Kasumi-1 (cell line): Measurements from ENCODE around the gene KCNJ16.

Experiments used
- DNase-seq, 2 experiments: peaks; one replicate each; lab custom pipeline; 2025; lab: John Stamatoyannopoulos, UW

The KCNJ16 gene

DNA sequence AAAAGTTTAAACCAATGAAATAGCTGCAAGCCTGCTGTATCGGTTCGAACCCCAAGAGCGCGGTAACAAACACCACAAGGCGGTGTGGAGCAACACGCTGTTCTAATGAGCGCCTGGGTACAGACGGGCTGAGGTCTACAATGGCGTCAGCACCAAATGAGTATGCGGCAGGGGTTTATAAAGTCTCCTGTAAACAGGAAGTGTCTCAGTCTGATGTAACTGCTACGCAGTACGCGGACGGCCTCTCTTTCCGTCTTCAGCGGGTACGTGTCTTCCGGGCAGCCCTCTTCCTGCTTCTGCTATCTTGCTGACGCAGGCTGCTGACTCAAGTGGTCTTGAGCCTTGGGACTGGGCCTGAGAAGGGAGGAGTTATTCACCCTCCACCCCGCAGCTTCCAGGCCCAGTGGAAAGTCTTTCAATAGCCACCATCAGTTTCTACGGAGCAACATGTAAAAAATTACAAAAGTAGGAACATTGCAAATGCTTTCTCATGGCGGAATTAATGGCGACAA is 53.8 kb downstream of the KCNJ16 start:
- DNase-seq: no peak

DNA sequence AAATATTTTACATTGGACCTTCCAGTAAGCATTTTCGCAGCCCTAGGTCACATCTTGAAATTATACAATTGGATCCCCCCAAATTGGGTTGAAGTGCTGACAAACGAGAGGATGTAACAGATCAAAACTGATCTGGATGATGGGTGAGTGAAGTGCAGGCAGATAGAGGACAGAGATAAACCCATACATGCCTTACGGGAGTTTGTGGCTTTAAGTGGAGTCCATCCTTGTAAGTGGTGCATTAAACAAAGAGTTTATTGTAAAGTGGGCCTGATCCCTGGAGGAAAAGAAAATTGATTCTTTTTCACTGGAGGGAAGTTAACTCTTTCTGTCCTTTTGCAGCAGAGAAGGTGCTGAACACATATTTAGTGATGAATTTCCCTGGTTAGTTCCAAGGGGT is 55.3 kb downstream of the KCNJ16 start:
- no peak for DNase-seq

DNA sequence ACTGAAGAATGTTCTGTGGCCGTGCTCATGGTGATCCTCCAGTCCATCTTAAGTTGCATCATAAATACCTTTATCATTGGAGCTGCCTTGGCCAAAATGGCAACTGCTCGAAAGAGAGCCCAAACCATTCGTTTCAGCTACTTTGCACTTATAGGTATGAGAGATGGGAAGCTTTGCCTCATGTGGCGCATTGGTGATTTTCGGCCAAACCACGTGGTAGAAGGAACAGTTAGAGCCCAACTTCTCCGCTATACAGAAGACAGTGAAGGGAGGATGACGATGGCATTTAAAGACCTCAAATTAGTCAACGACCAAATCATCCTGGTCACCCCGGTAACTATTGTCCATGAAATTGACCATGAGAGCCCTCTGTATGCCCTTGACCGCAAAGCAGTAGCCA is 57.5 kb downstream of the KCNJ16 start:
- DNase-seq: no peak

DNA sequence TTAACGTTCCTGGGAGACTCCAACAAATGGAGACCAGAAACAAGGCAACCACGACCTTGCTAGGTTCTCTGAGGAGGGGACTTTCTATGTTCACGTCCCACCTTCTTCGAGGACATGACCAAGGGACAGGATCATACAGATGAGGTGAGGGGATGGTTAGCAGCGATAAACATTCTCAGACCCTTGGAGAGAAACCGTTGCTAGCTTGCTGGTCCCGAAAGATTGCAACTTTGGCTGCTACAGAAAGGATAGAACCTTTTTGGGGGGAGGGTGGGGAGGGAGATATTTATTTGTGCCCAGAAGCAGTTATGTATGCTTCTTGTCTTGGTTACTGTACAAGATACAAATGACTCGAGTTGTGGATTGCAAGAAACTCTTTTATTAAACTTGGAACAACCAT is 59.0 kb downstream of the KCNJ16 start:
- no peak for DNase-seq

DNA sequence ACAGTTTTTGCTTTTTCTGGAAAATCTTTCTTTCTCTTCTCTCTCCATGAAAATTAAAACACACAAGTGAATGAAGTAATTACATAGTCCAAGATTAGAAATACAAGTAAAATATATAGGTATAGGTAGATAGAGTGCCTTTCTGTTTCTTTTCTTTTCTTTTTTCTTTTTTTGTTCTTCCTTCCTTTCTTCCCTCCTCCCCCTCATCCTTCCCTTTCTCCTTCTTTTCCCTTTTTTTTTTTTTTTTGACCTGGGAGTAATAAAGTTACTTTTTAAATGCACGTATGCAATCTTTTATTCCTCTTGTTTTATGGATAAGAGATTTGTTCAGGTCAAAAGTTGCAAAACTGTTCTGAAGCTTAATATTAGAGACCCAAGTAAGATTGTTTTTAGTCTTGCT is 59.8 kb downstream of the KCNJ16 start:
- DNase-seq: no peak

DNA sequence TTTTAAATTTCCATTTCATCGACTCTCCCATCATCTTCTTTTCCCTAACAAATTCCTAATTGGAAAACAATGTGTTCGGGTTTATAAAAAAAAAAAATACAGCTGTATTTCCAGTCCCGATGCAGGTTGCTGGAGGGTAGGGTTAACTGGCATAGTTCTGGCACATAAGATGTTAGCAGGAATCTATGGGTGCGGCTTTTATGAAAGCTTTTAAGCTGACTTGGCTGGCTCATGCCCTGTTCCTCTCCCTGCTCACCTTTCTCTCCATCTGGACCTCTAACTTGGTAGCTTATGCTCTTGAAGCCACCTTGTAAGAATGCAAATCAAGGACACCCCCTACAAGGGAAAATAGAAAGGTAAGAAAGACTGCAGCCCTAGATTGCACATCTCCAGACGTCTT is 61.1 kb downstream of the KCNJ16 start:
- DNase-seq: no peak

DNA sequence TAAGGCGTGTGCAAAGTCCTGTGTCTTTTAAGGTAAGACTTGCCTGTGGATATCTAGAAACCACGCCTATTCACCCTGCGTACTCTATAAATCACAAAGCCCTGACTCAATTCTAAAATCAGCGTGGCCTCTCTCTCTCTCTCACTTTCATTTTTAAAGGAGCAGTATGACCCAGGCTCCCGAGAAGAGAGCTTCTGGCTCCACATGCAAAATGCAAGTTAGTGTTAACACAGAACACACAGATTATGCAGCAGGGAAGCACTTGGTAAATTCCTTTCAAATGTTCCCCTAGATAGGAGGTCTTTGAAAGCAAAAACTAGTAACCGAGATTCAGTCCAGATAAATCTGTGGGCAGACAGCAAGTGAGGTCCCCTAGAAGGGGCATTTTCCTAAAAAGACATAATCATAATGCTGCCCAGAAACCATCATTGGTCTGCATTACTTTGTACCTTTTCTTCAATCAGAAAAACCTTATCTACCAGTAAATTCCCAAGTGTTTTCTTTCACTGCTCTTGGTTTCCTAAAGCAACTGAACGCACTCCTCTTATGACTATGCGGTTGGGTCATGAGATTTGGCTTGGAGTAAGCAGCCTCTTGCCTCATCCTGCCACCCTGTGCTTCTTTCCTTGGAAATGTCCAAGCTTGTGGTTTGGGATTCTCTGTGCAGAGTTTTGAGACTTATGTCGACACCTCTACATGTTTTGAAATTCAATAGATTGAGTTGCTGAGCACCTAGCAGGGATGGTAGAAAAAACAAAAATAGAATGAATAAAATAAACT is 62.6 kb downstream of the KCNJ16 start:
- DNase-seq: no peak

DNA sequence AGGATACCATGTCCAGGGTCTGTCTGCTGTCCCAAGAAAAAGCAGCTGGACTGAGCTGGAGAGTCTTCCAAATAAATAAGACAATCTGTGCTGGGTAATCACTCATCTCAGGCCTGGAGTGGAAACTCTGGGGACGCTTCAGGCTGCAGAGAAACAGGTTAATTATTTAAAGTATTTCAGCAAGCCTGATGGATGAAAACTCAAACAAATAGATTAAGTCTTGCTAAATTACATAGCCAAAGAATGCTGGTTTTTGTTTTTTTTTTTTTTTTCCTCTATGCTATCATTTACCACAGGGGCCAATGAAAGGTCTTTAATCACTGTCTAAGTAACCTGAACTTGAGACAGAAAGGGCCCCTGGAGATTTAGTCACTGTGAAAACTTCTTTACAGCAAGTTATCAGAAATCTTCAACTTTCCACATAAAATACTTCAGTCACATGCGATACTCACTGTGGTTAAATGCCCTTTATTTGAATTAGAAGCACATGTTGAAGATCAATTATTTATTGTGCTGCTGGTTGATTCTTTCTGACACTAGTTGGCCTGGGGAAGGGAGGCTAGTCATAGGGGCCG is 63.4 kb downstream of the KCNJ16 start:
- no peak for DNase-seq

DNA sequence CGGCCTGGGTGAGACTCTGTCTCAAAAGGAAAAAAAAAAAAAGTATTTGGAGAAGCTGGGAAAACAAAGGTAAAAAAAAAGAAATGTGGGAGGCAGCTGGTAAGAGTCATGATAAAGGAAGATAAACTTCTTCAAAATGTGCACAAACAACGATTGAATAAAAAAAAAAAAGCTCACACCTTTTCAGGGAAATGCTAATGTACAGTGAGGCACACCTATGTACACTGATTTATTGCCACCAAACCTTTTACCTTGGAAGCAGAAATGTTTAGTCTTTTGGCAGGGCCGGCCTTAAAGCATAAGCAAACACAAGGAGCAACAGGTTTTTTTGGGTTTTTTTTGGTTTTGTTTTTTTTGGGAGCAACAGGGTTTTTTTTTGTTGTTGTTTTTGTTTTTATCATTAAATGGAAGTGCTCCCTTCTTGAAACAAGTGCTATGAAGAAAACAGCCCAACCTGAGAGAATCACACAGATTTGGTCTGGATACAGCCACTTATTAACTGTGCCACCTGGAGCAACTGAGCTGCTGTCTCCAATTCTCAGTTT is 64.5 kb downstream of the KCNJ16 start:
- no peak for DNase-seq

DNA sequence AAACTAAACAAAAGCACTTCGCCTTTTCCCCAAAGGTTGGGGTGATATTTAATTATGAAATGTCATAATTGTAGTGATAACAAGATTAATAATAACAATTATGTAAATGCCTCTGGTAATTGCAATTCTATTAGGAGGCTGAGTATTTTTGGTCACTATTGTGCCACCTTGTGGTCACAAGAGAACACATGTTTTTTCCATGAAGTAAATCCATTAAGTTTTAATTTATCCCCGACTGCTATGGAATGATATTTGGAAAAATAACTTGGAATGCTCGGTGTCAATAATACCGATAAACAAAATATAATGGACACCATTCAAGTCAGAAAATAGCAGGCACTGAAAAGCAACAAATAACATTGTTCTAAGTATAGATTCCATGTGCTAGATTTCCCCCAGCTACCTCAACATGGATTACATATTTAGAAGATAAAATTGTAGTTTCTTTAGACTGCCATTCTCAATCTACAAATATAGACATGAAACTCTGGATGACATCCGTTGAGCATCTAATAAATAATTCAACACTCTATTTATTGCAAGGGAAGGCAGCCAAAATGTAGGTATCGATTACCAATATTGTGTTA is 69.3 kb downstream of the KCNJ16 start:
- DNase-seq: peak; percentile 16 to 33

DNA sequence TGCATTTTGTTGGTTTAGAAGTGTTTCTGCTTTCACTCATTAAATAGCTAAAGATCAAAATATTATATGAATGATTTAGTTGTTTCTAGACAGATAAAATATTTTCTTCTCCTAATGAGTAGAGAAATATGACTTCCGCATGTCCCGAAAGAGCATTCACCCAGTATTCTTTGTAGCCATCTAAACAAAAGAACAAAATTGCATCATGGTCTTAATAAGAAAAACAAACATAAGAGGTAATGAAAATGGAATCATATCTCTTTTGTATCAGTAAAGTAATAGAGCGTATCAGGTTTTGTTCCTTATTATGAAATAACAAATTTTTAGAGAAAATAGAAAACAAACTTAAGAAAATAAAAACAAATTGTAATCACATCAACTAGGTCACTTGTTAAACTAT is 78.2 kb downstream of the KCNJ16 start:
- DNase-seq: no peak

DNA sequence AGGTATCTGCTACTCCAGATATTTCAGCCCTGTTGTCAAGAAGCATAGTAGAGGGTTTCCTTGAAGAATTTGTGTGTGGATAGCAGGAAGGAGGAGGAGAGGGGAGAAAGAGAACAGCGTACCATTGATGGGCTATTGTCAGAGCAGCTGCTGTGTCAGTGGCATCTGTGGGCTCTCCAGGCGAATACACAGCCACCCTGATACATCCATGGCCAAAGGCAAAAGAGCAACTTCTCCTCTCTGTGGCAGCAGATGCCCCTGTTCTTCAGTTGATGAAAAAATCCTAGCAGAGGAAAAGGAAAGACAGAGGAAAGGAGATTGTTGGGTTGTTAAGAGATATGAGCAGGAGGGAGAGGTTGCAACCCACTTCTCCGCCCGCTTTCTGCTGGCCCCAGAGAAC is 82.1 kb downstream of the KCNJ16 start:
- no peak for DNase-seq

DNA sequence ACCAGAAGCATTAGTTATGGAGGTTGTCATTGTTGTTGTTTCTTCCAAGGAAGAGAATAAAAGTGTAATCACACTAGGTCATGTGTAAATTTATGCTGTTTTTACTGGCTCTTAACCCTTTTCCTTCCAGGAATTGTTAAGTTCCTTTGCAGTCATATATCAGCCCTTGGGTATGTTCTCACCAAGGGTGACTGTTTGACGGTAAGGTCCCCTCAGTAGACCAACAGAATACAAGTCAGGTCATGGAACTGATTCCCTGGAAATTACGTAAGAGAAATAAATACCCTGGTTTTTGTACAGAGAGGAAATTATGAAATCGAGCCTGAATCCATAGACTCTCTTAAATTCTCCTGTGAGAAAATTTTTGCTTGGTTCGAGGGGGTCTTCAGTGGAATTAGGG is 83.2 kb downstream of the KCNJ16 start:
- DNase-seq: no peak

DNA sequence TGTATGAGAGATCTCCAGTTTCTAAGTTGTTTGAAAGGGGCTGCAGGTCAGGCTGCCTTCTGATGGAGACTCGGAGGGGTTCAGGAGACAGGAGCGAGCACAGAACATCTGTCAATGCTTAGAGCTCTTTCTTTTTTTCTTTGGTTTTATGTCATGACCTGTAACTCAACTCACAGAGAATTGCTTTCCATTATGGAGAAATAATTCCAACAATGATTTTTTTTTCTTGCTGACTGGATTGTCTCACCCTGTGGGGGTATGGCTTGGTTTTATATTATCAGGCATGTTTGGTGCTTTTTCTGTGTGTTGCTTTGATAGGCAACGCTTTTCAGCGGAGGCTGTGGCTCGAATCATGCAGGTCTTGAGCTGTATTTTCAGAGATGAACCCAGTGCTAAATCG is 83.6 kb downstream of the KCNJ16 start:
- DNase-seq: no peak

DNA sequence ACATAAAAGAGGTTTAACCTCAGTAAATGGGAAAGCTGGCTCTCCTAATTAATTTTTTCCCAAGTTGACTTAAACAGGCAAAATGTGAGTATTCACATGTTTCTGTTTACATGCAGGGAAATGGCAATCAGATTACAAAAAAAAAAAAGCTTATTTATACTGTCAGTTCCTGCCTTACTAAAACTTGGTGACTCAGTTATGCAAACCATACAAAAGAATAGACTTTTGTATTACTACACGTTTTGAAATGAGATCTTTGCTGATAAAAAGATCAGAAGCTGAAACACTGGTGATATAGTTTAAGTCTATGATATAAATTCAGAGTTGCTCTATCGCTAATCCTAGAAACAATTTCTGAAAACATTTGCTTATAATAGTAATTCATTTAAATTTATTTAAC is 85.0 kb downstream of the KCNJ16 start:
- DNase-seq: no peak

DNA sequence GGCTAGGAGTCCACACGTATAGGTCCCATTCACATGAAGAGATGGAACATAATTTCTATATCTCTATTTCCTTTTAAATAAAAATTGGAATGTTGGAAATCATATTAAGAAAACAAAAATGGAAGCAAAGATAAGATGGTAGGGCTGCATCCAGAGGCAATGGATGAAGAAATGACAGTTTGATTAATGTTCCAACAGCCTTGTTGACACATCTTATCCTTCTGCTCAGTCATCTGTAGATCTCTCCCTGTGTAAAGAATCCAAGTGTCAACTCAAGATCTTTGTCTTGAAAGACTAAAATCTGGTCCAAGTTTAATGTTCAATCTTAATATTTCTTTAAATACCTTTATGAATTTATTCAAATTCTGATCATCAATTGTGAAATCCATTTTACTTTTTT is 86.5 kb downstream of the KCNJ16 start:
- DNase-seq: no peak

DNA sequence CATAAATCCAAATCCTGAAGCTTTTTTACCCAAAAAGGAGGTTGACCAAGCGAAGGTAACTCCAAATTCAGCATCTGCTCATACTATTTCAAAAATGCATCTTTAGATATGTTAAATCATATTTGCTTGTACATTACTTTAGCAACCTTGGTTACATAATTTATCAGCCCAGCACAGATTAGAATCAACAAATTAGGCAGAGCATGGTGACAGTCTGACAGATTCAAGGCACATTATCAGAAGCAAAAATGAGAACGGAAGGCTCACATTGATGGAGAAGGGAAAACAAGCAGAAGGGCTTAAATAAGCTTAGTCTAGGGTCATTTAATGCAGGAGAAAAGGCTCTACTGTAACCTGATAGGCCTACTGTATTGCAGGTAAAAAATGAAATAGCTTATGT is 90.4 kb downstream of the KCNJ16 start:
- no peak for DNase-seq

DNA sequence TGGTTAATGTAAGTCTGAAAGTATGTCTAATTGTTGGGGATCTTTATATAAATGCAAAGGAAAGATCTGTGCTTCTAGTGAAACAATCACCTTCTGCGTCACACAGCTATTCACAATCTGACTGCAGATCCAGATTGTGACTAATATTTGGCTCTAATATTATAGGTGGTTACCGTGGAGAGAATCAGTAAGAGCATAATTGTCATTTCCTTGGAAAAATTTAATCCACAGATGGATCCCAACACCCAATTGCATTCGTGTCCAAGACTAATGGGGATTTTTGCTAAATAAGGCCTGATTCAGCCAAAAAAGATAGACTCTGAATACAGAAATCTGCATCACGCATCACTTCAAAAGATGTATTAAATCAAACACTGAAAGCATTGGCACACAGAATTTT is 91.6 kb downstream of the KCNJ16 start:
- no peak for DNase-seq

DNA sequence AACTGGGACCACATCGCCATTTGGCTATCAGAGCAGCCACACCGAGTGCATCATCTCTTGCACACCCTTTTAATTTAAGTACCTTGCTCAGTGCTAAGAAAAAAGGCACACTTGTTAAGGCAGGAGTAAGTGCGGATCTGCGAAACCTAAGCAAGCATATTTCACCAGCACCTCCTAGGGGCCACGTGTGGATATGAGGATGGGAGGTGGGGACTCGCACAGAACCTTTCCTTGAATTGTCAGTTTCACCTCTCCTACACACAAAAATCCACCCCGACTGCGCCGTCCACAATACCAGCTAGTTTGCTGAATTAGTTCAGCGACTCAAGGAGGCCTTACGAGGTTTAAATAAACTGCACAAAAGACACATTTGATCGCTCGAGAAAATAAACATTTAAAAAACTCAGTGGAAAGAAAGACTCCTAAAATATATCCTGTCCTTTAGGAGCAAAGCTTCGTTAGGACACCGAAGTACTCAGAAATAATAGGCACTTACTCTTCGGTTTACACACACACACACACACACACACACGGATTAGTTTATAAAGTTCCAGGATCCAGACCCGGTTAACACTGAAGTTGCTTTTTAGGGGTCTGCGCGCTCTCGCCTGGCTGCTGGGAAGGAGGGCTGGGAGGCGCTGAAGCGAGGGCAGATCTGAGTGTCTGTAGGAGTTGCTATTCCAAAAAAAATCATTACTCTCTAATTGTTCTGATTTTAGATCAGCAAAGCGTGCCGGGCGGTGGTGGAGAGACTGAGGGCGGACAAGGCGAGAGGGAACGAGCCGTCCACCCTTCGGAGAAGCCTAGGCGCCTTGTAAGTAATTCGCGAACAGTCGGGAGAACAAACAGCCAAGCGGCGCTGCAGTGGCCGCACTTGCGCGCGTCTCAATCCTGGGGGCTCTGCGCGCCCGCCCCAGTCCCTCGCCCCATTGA is 93.3 kb downstream of the KCNJ16 start:
- DNase-seq: no peak

DNA sequence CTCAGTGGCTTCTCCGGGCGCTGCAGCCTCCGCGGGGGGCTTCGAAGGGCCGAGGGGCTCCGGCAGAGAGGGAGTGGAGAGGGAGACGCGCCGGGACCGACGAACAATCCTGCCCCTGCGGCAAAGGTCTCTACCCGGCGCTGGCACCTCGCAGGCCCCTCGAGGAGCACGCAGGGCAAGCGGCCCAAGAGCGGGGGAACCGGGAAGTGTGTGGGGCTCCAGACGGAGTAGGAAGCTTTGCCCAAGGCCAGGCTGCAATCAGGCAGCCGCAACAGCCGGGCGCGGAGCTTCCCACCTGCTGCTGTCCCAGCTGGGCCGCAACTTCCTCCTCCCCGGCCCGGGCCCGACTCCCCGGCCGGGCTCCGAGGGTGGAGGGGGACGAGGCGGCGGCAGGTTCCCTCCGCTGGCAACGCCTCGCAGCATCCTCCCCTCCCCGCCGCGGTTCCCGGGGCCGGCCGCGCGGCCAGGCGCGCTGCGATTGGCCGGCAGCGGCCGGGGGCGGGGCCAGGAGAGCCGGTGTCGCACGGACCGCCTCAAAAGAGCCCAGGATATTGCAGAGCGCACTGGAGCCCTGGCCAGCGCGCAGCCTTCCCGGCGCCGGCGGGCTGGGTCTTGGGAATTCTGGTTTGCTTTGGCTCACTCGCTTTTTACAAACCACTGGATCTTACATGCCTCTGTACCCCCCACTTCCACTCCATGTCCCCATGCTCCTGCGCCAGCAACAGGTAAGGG is 94.1 kb downstream of the KCNJ16 start, which contains the start of gene KCNJ2:
TSS of gene KCNJ2 (plus strand) at position 556 of the 732 bp plus-strand sequence. CDS start 5,508 bp downstream, outside the sequence.
- DNase-seq: peak; percentile 70 to 76
